ENCODE results near the gene NEDD4L. TPM values are rescaled to one million over a fixed set of nuclear protein-coding genes. Genes with fewer than 3 reads are reported as not detected.
A peak's percentile ranks its signal among the peaks of the same experiment; 100 is the strongest.

The NEDD4L gene
- polyA plus RNA-seq, 1 of the 3 experiments (the other 2 are of a cell fraction): 13.2 TPM

DNA sequence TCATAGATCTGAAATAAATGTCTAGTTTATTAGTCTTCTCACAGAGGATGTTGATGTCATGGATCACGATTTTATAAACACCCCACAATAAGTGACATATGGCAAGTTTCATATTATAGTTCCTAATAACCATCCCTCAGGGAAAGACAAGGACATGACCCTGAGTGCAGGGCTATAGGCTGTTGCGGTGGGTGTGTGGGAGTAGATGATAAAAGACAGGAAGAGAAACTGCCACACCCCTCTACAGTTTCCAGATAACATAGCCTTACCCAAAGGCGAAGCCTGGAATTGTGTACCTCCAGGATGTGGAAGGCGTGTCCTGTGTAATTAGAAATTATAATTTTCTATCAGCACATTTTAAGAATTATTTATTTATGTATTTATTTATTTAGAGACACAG, 2.4 kb upstream of the NEDD4L start:
- no peak for DNase-seq
- 75% methylated on average over 4 of the region's 4 CpGs for WGBS (ENCODE audit: low lambda C conversion rate)
- no peaks in the 10 kb centered on the region for H3K9me2 ChIP-seq
- no peaks in the 10 kb centered on the region for H3K36me3 ChIP-seq (replicated peaks in 1 of 2; ENCODE audit: control insufficient read depth in 1 of 2, insufficient read depth in 2 of 2, low read length in 1 of 2)
- no peaks in the 10 kb centered on the region for H4K20me1 ChIP-seq (ENCODE audit: insufficient read depth)
- H3F3A ChIP-seq (replicated peaks; ENCODE audit: insufficient read depth): peaks cover 3% of the 10 kb centered on the region
- no peak for TF ChIP-seq TCF12 (IDR thresholded peaks at IDR 0.05)
- TF ChIP-seq, protein P1, sequence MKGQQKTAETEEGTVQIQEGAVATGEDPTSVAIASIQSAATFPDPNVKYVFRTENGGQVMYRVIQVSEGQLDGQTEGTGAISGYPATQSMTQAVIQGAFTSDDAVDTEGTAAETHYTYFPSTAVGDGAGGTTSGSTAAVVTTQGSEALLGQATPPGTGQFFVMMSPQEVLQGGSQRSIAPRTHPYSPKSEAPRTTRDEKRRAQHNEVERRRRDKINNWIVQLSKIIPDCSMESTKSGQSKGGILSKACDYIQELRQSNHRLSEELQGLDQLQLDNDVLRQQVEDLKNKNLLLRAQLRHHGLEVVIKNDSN (IDR thresholded peaks at IDR 0.05; ENCODE audit: borderline replicate concordance, low read depth): no peak
- TF ChIP-seq, protein P2, sequence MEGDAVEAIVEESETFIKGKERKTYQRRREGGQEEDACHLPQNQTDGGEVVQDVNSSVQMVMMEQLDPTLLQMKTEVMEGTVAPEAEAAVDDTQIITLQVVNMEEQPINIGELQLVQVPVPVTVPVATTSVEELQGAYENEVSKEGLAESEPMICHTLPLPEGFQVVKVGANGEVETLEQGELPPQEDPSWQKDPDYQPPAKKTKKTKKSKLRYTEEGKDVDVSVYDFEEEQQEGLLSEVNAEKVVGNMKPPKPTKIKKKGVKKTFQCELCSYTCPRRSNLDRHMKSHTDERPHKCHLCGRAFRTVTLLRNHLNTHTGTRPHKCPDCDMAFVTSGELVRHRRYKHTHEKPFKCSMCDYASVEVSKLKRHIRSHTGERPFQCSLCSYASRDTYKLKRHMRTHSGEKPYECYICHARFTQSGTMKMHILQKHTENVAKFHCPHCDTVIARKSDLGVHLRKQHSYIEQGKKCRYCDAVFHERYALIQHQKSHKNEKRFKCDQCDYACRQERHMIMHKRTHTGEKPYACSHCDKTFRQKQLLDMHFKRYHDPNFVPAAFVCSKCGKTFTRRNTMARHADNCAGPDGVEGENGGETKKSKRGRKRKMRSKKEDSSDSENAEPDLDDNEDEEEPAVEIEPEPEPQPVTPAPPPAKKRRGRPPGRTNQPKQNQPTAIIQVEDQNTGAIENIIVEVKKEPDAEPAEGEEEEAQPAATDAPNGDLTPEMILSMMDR (IDR thresholded peaks at IDR 0.05): no peak
- TF ChIP-seq YY1 (IDR thresholded peaks at IDR 0.05; ENCODE audit: low read depth): no peak
- TF ChIP-seq RAD21 (IDR thresholded peaks at IDR 0.05; ENCODE audit: low read length): no peak
- no peak for TF ChIP-seq EP300 (IDR thresholded peaks at IDR 0.05; ENCODE audit: borderline replicate concordance in 1 of 2, low read depth in 1 of 2, low read length in 1 of 2)
- no peak for TF ChIP-seq CHD2 (IDR thresholded peaks at IDR 0.05; ENCODE audit: low read length, partially characterized antibody)
- no peak for TF ChIP-seq RCOR1 (IDR thresholded peaks at IDR 0.05; ENCODE audit: low read length)
- no peak for TF ChIP-seq ZBTB33 (IDR thresholded peaks at IDR 0.05; ENCODE audit: borderline replicate concordance, low read depth)
- TF ChIP-seq FOXJ3 (CRISPR knock-in tag; IDR thresholded peaks at IDR 0.05): no peak
- TF ChIP-seq RXRA (IDR thresholded peaks at IDR 0.05; ENCODE audit: borderline replicate concordance, low read depth): no peak
- no peak overlapping the region for H3K4me2 ChIP-seq
- H3K79me2 ChIP-seq (ENCODE audit: insufficient read depth): peaks cover 7% of the 10 kb centered on the region; the same call in 1 of the 2 replicates
- no peaks in the 10 kb centered on the region; the same call in 1 of the 2 replicates for H3K27me3 ChIP-seq (ENCODE audit: insufficient read depth)
- H2AFZ ChIP-seq (ENCODE audit: low read depth): no peak overlapping the region
- no peak overlapping the region for H3K9ac ChIP-seq
- H3K9me3 ChIP-seq: no peaks in the 10 kb centered on the region
- no peak overlapping the region for H3K27ac ChIP-seq (ENCODE audit: low read depth in 2 of 2, low read length in 1 of 2)
- CTCF ChIA-PET: interaction anchor here (0.7 to 3.9 kb wide), 9 partner anchors 10 to 451 kb away, joined by 3 to 99 read pairs (median 4); no protein-coding TSS in a partner anchor
- H3K4me3 ChIP-seq (ENCODE audit: low read depth in 2 of 2, low read length in 1 of 2): no peak overlapping the region
- POLR2A ChIA-PET: no interaction called here
- peaks cover 0 to 10% of the 10 kb centered on the region in 2 experiments; a peak in 2 of 4 replicates for H3K4me1 ChIP-seq (ENCODE audit: control insufficient read depth in 1 of 2, insufficient read depth in 2 of 2, low read depth in 1 of 2, low read length in 1 of 2)

GRCh38 chr18:58042826-58043490, 1.1 kb upstream of the NEDD4L start:
- Histone ChIP-seq H3K9me3 (no peaks in the 10 kb centered on the region), H3K4me3 (ENCODE audit: low read depth in 2 of 2, low read length in 1 of 2) (peak overlapping the region; percentile 90 to 92), H3K4me2 (peak overlapping the region; percentile 79; the same call in 1 of the 2 replicates), H3K9ac (peak overlapping the region; percentile 73; the same call in 1 of the 2 replicates), H3K27me3 (ENCODE audit: insufficient read depth) (no peaks in the 10 kb centered on the region), H3F3A (replicated peaks; ENCODE audit: insufficient read depth) (peaks cover 8% of the 10 kb centered on the region), H3K9me2 (no peaks in the 10 kb centered on the region), H2AFZ (ENCODE audit: low read depth) (peak overlapping the region; percentile 90), H3K27ac (ENCODE audit: low read depth in 2 of 2, low read length in 1 of 2) (no peak overlapping the region; a peak in 1 of 4 replicates), H3K36me3 (replicated peaks in 1 of 2; ENCODE audit: control insufficient read depth in 1 of 2, insufficient read depth in 2 of 2, low read length in 1 of 2) (no peaks in the 10 kb centered on the region), H3K4me1 (ENCODE audit: control insufficient read depth in 1 of 2, insufficient read depth in 2 of 2, low read depth in 1 of 2, low read length in 1 of 2) (peaks cover 0 to 10% of the 10 kb centered on the region in 2 experiments; a peak in 2 of 4 replicates), H3K79me2 (ENCODE audit: insufficient read depth) (peaks cover 7% of the 10 kb centered on the region; the same call in 1 of the 2 replicates), H4K20me1 (ENCODE audit: insufficient read depth) (no peaks in the 10 kb centered on the region)
- ChIA-PET CTCF (interaction anchor here (0.6 to 3.9 kb wide), 64 partner anchors 9 to 721 kb away, joined by 3 to 99 read pairs (median 4); no protein-coding TSS in a partner anchor), POLR2A (no interaction called here)
- TF ChIP-seq TEAD4 (IDR thresholded peaks at IDR 0.05; ENCODE audit: borderline replicate concordance, insufficient read depth) (no peak), TAF1 (IDR thresholded peaks at IDR 0.05; ENCODE audit: borderline replicate concordance, low read depth, low read length) (no peak), MAX (IDR thresholded peaks at IDR 0.05; ENCODE audit: low read depth) (no peak), EP300 (IDR thresholded peaks at IDR 0.05; ENCODE audit: borderline replicate concordance in 1 of 2, low read depth in 1 of 2, low read length in 1 of 2) (no peak), PBX3 (IDR thresholded peaks at IDR 0.05) (no peak), RFX5 (IDR thresholded peaks at IDR 0.05; ENCODE audit: low read length) (no peak), FOXJ3 (CRISPR knock-in tag; IDR thresholded peaks at IDR 0.05) (no peak), POLR2AphosphoS5 (IDR thresholded peaks at IDR 0.05; ENCODE audit: low read depth, low read length) (no peak), FOSL2 (IDR thresholded peaks at IDR 0.05; ENCODE audit: borderline replicate concordance, low read depth) (no peak), TCF12 (IDR thresholded peaks at IDR 0.05) (no peak)
- DNase-seq: no peak
- WGBS (ENCODE audit: low lambda C conversion rate): 19% methylated on average over 19 of the region's 19 CpGs

Measured in SK-N-SH (cell line).